ENCODE measurements around the gene ADRA1B.
"Not testable (repeated sequence)": the region's sequence is repeated elsewhere in the genome, so short reads cannot be mapped to it uniquely, and the experiment has no call there.

The ADRA1B gene

DNA sequence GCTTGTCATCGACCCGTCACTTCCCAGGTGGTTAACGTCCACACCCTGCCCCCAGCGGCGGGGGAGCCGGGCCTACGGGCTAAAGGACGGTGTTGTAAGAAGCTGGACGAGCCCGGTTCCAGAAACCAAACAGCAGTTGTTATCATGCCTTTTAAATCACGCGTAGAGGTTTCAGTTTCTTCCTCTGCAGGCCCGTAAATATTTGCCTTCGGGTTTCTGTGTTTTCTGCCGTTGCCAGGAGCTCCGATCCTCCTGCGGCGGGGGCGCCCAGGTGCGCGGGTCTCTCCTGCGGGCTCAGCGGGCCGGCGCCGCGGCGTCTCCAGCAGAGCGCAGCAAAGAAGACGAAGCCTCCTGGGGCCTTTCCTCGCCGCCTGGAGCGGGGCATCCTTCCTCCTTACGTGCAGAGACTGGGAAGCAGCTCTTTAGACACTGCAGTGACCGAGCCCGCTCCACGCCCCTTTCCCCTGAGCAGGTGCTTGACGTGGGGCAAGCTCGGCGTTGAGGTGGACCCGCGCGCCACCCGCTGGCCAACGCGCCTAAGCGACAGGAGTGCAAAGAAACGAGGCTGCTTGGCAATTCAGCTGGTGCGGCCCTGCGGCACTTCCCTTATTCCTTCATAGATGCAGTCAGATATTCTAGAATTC lies 70.9 kb downstream of the ADRA1B start:
- H3K27me3 ChIP-seq (ENCODE audit: insufficient read depth, insufficient read length): peaks cover 21% of the 10 kb centered on the region
- H3K9me3 ChIP-seq (ENCODE audit: insufficient read depth, low read length): peaks cover 7% of the 10 kb centered on the region; the same call in 1 of the 2 replicates
- DNase-seq (ENCODE audit: low read depth, low spot score): peak; percentile 46
- H3K4me3 ChIP-seq (ENCODE audit: insufficient read length, low read depth): peak overlapping the region; percentile 18
- H3K4me1 ChIP-seq (ENCODE audit: insufficient read depth, insufficient read length): no peaks in the 10 kb centered on the region
- H3K36me3 ChIP-seq (ENCODE audit: insufficient read depth, insufficient read length, low read length): no peaks in the 10 kb centered on the region
- no peak for TF ChIP-seq SUZ12 (IDR thresholded peaks at IDR 0.05; ENCODE audit: extremely low read depth, insufficient read depth, insufficient read length)
- no peak for TF ChIP-seq YY1 (IDR thresholded peaks at IDR 0.05; ENCODE audit: insufficient read depth, insufficient read length)
- TF ChIP-seq ZNF274 (IDR thresholded peaks at IDR 0.05; ENCODE audit: low read depth, low read length): no peak
- H3K9ac ChIP-seq (ENCODE audit: insufficient read length, low read depth): peak overlapping the region; percentile 50

DNA sequence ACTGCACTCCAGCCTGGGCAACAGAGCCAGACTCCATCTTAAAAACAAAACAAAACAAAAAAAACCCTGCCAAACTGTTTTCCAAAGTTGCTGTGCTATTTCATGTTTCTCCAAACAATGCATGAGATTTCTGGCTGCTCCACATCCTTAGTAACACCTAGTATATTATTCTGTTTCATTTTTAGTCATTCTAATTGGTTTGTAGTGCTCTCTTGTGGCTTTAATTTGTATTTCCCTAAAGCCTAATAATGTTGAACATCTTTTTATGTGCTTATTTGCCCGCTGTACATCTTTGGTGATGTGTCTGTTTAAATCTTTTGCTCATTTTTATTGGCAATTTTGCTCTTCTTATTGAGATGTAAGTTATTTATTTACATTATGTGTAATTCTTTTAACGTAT lies 74.2 kb downstream of the ADRA1B start:
- Histone ChIP-seq H3K9me3 (ENCODE audit: insufficient read depth, low read length) (peaks cover 7% of the 10 kb centered on the region; the same call in 1 of the 2 replicates), H3K36me3 (ENCODE audit: insufficient read depth, insufficient read length, low read length) (no peaks in the 10 kb centered on the region), H3K27me3 (ENCODE audit: insufficient read depth, insufficient read length) (peaks cover 18% of the 10 kb centered on the region), H3K4me1 (ENCODE audit: insufficient read depth, insufficient read length) (no peaks in the 10 kb centered on the region), H3K9ac (ENCODE audit: insufficient read length, low read depth) (no peak overlapping the region), H3K4me3 (ENCODE audit: insufficient read length, low read depth) (no peak overlapping the region)
- TF ChIP-seq YY1 (IDR thresholded peaks at IDR 0.05; ENCODE audit: insufficient read depth, insufficient read length): no peak
- TF ChIP-seq SUZ12 (IDR thresholded peaks at IDR 0.05; ENCODE audit: extremely low read depth, insufficient read depth, insufficient read length): no peak
- no peak for DNase-seq (ENCODE audit: low read depth, low spot score)

DNA sequence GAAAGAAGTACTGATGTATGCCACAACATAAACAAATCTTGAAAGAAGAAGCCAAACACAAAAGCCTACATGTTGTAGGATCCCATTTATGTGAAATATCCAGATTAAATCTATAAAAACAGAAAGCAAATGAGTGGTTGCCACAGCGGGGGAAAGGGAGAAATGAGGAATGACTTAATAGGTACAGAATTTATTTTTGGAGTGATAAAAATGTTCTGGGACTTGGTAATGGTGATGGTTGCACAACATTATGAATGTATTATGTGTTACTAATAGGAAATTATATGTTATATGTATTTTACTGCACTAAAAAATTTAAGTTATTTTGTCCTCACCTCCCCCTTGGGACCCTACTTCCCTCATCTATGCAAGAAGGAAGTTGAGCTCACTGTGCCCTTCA lies 76.3 kb downstream of the ADRA1B start:
- Histone ChIP-seq H3K9ac (ENCODE audit: insufficient read length, low read depth) (no peak overlapping the region), H3K4me3 (ENCODE audit: insufficient read length, low read depth) (no peak overlapping the region), H3K36me3 (ENCODE audit: insufficient read depth, insufficient read length, low read length) (no peaks in the 10 kb centered on the region), H3K9me3 (ENCODE audit: insufficient read depth, low read length) (peaks cover 7% of the 10 kb centered on the region; the same call in 1 of the 2 replicates), H3K4me1 (ENCODE audit: insufficient read depth, insufficient read length) (no peaks in the 10 kb centered on the region), H3K27me3 (ENCODE audit: insufficient read depth, insufficient read length) (no peaks in the 10 kb centered on the region)
- TF ChIP-seq SUZ12 (IDR thresholded peaks at IDR 0.05; ENCODE audit: extremely low read depth, insufficient read depth, insufficient read length) (no peak), ZNF274 (IDR thresholded peaks at IDR 0.05; ENCODE audit: low read depth, low read length) (no peak), YY1 (IDR thresholded peaks at IDR 0.05; ENCODE audit: insufficient read depth, insufficient read length) (no peak)
- no peak for DNase-seq (ENCODE audit: low read depth, low spot score)

DNA sequence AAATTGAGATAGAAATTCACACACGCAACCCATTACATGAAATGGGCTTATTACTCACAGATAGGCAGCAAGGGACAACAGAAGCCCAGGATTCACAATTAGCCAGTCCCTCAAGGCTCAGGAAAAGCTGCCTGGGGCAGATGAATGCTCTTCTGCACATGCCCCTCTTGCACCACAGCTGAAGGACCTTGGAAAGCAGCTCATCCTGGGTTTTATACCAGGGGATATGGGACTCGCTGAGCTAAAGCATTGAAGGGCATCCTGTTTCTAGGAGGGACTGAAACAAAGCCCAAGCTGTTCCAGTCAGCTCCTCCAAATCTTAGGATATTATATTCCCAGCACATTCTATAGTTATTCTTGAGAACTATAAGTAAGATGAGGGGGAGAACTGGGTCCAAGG lies 76.9 kb downstream of the ADRA1B start:
- TF ChIP-seq YY1 (IDR thresholded peaks at IDR 0.05; ENCODE audit: insufficient read depth, insufficient read length) (no peak), ZNF274 (IDR thresholded peaks at IDR 0.05; ENCODE audit: low read depth, low read length) (no peak), SUZ12 (IDR thresholded peaks at IDR 0.05; ENCODE audit: extremely low read depth, insufficient read depth, insufficient read length) (no peak)
- no peak for DNase-seq (ENCODE audit: low read depth, low spot score)
- peaks cover 7% of the 10 kb centered on the region; the same call in 1 of the 2 replicates for H3K9me3 ChIP-seq (ENCODE audit: insufficient read depth, low read length)
- H3K27me3 ChIP-seq (ENCODE audit: insufficient read depth, insufficient read length): no peaks in the 10 kb centered on the region
- no peaks in the 10 kb centered on the region for H3K36me3 ChIP-seq (ENCODE audit: insufficient read depth, insufficient read length, low read length)
- H3K4me1 ChIP-seq (ENCODE audit: insufficient read depth, insufficient read length): no peaks in the 10 kb centered on the region
- no peak overlapping the region for H3K9ac ChIP-seq (ENCODE audit: insufficient read length, low read depth)
- H3K4me3 ChIP-seq (ENCODE audit: insufficient read length, low read depth): no peak overlapping the region

DNA sequence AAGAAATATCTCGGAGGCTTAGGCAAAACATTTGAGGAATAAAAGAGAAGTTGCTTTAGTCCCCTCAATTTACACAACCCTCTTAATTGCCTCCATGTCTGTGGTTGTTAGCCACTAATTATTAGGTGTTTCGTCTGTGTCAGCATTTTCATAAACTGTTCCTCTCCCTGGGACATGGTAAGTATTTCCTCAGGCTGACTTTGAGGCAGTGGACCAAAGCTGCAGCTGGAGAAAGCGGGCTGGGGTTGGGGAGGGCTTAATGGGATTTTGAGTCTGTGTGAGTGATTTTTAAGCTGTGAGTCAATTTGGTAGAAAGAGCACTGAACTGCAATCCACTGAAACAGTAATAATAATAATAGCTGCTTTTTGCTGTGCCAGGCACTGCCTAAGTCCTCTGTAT lies 79.6 kb downstream of the ADRA1B start:
- H3K36me3 ChIP-seq (ENCODE audit: insufficient read depth, insufficient read length, low read length): no peaks in the 10 kb centered on the region
- DNase-seq (ENCODE audit: low read depth, low spot score): no peak
- H3K9me3 ChIP-seq (ENCODE audit: insufficient read depth, low read length): no peaks in the 10 kb centered on the region
- H3K4me3 ChIP-seq (ENCODE audit: insufficient read length, low read depth): no peak overlapping the region
- H3K9ac ChIP-seq (ENCODE audit: insufficient read length, low read depth): no peak overlapping the region
- H3K4me1 ChIP-seq (ENCODE audit: insufficient read depth, insufficient read length): no peaks in the 10 kb centered on the region
- H3K27me3 ChIP-seq (ENCODE audit: insufficient read depth, insufficient read length): no peaks in the 10 kb centered on the region
- TF ChIP-seq YY1 (IDR thresholded peaks at IDR 0.05; ENCODE audit: insufficient read depth, insufficient read length): no peak
- no peak for TF ChIP-seq ZNF274 (IDR thresholded peaks at IDR 0.05; ENCODE audit: low read depth, low read length)
- TF ChIP-seq SUZ12 (IDR thresholded peaks at IDR 0.05; ENCODE audit: extremely low read depth, insufficient read depth, insufficient read length): no peak

DNA sequence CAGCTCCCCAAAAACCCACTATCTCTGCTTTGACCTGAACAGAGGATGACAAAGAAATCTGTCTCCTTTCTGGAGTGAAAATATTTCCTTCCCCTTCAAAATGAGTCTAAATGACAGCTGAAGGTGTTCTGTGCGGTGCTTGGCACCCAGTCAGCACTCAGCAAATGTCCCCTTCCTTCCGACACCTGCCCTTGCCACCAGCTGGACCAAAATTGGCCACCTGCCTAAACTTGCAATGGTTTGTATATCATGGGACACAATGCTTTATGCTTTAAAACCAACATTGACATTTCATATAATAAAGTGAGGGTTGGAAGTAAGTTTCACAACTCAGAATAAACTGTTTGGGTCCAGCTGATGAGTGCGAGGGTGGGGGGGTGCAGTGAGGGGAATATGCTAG lies 85.2 kb downstream of the ADRA1B start:
- DNase-seq (ENCODE audit: low read depth, low spot score): no peak
- H3K27me3 ChIP-seq (ENCODE audit: insufficient read depth, insufficient read length): no peaks in the 10 kb centered on the region
- H3K4me1 ChIP-seq (ENCODE audit: insufficient read depth, insufficient read length): no peaks in the 10 kb centered on the region

DNA sequence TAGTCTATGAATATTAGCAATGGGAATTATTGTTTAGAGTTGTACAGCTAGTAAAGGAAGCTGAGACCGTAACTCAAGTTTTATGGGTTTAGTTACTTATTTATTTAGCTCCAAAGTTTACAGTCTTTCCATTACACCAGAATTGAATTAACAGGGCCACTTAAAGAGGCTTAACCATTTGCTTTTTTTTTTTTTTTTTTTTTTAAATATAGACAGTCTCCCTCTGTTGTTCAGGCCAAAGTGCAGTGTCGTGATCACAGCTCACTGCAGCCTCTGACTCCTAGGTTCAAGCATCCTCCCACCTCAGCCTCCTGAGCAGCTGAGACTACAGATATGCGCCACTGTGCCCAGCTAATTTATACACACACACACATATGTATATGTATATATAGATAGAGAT lies 91.2 kb downstream of the ADRA1B start:
- H3K9me3 ChIP-seq (ENCODE audit: insufficient read depth, low read length): no peaks in the 10 kb centered on the region
- H3K9ac ChIP-seq (ENCODE audit: insufficient read length, low read depth): no peak overlapping the region
- no peaks in the 10 kb centered on the region for H3K27me3 ChIP-seq (ENCODE audit: insufficient read depth, insufficient read length)

More for the DNA sequence above, 85.2 kb downstream of the ADRA1B start:
- no peaks in the 10 kb centered on the region for H3K36me3 ChIP-seq (ENCODE audit: insufficient read depth, insufficient read length, low read length)
- H3K4me3 ChIP-seq (ENCODE audit: insufficient read length, low read depth): no peak overlapping the region
- no peak overlapping the region for H3K9ac ChIP-seq (ENCODE audit: insufficient read length, low read depth)
- H3K9me3 ChIP-seq (ENCODE audit: insufficient read depth, low read length): no peaks in the 10 kb centered on the region
- TF ChIP-seq ZNF274 (IDR thresholded peaks at IDR 0.05; ENCODE audit: low read depth, low read length): no peak

DNA sequence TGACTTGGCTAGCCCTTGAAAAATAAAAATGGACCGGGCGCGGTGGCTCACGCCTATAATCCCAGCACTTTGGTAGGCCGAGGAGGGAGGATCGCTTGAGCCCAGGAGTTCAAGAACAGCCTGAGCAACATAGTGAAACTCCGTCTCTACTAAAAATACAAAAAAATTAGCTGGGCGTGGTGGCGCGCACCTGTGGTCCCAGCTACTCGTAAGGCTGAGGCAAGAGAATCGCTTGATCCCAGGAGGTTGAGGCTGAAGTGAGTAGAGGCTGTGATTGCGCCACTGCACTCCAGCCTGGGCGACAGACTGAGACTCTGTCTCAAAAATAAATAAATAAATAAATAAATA lies 92.2 kb downstream of the ADRA1B start:
- not testable (repeated sequence) for H3K4me3 ChIP-seq (ENCODE audit: insufficient read length, low read depth); DNase-seq (ENCODE audit: low read depth, low spot score); H3K9ac ChIP-seq (ENCODE audit: insufficient read length, low read depth); H3K27me3 ChIP-seq (ENCODE audit: insufficient read depth, insufficient read length); H3K4me1 ChIP-seq (ENCODE audit: insufficient read depth, insufficient read length); H3K9me3 ChIP-seq (ENCODE audit: insufficient read depth, low read length)
- H3K36me3 ChIP-seq (ENCODE audit: insufficient read depth, insufficient read length, low read length): peaks cover 29% of the 10 kb centered on the region

More for the DNA sequence above, 91.2 kb downstream of the ADRA1B start:
- Histone ChIP-seq H3K4me3 (ENCODE audit: insufficient read length, low read depth) (no peak overlapping the region), H3K4me1 (ENCODE audit: insufficient read depth, insufficient read length) (no peaks in the 10 kb centered on the region), H3K36me3 (ENCODE audit: insufficient read depth, insufficient read length, low read length) (peaks cover 21% of the 10 kb centered on the region)
- DNase-seq (ENCODE audit: low read depth, low spot score): no peak
- TF ChIP-seq SUZ12 (IDR thresholded peaks at IDR 0.05; ENCODE audit: extremely low read depth, insufficient read depth, insufficient read length) (no peak), ZNF274 (IDR thresholded peaks at IDR 0.05; ENCODE audit: low read depth, low read length) (no peak), YY1 (IDR thresholded peaks at IDR 0.05; ENCODE audit: insufficient read depth, insufficient read length) (no peak)
